Astrocyte of the cerebellum (primary cell): Measurements from ENCODE around the gene BCL3.

Experiments
- DNase-seq: peaks from one replicate; pipeline ENCODE4 v3.0.0-alpha.2; 2011; ENCODE audit warnings: low read depth
- H3K4me3 ChIP-seq: 2 replicates; pipeline ENCODE4 v1.5.1; 2011; ENCODE audit warnings: mild to moderate bottlenecking, low read depth, low read length, moderate library complexity
- in situ Hi-C: cut with HindIII; loops from 2 replicates; pipeline ENCODE4 v1.10.0; 2017; ENCODE audit warnings: low sequenced_read_pairs
- TF ChIP-seq, protein P1 (sequence below): IDR thresholded peaks from 2 replicates; pipeline ENCODE4 v1.5.1; 2012; ENCODE audit warnings: low read length, low read depth, moderate library complexity, mild to moderate bottlenecking; ENCODE audit errors: missing control alignments

BCL3 gene

DNA sequence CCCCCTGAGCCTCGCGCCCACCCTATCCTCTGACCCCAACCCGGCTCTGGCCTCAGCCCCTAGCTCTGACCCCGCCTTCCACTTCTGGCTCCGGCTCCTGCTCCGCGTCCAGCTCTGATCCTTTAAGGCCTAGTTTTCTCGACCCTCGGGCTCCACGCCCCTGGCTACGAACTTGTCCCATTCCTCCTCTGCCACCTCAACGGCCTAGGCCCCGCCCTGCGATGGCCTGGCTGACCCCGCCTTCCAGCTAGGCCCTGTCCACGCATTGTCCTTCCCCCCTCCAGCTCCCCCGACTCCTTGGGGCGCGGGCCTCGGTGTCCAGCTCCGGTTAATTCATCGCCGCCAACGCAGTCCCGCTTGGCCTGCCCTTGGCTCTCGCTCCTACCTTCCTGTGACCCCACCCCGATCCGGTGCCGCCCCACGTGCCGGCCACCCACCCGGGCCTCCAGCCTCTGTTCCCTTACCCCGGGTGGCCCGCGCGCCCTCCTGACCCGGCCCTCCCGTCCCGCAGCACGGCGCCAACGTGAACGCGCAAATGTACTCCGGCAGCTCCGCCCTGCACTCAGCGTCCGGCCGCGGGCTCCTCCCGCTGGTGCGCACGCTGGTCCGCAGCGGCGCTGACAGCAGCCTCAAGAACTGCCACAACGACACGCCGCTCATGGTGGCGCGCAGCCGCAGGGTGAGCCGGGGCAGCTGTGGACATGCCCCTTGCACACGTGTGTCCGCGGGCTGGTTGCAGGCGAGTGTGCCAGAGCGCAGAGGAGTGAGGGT is 9.4 kb downstream of the BCL3 start:
- peak overlapping the region; percentile 41 for H3K4me3 ChIP-seq
- in situ Hi-C loops = no loop called here
- no peak for DNase-seq
- TF ChIP-seq, protein P1, sequence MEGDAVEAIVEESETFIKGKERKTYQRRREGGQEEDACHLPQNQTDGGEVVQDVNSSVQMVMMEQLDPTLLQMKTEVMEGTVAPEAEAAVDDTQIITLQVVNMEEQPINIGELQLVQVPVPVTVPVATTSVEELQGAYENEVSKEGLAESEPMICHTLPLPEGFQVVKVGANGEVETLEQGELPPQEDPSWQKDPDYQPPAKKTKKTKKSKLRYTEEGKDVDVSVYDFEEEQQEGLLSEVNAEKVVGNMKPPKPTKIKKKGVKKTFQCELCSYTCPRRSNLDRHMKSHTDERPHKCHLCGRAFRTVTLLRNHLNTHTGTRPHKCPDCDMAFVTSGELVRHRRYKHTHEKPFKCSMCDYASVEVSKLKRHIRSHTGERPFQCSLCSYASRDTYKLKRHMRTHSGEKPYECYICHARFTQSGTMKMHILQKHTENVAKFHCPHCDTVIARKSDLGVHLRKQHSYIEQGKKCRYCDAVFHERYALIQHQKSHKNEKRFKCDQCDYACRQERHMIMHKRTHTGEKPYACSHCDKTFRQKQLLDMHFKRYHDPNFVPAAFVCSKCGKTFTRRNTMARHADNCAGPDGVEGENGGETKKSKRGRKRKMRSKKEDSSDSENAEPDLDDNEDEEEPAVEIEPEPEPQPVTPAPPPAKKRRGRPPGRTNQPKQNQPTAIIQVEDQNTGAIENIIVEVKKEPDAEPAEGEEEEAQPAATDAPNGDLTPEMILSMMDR = no peak

DNA sequence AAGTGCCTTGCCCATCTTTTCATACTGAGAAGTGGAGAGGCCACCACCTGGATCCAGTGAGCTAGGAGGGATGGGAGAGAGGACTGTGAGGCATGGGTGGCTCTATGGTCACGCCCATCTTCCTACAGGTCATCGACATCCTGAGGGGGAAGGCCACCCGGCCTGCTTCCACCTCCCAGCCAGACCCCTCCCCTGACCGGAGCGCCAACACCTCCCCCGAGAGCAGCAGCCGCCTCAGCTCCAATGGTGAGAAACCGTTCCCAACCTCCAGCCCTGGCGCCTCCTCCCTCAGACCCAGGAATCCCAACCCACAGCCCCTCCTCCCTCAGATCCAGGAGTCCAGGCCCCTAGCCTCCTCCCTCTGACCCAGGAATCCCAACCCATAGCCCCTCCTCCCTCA is 10.1 kb downstream of the BCL3 start:
- DNase-seq = no peak
- in situ Hi-C loops = no loop called here
- TF ChIP-seq, protein P1 = no peak
- peak overlapping the region; percentile 41 for H3K4me3 ChIP-seq

GRCh38 chr19:44759083-44759804 is 10.7 kb downstream of the BCL3 start:
- no peak overlapping the region for H3K4me3 ChIP-seq
- in situ Hi-C loops = no loop called here
- TF ChIP-seq, protein P1 = no peak
- no peak for DNase-seq

DNA sequence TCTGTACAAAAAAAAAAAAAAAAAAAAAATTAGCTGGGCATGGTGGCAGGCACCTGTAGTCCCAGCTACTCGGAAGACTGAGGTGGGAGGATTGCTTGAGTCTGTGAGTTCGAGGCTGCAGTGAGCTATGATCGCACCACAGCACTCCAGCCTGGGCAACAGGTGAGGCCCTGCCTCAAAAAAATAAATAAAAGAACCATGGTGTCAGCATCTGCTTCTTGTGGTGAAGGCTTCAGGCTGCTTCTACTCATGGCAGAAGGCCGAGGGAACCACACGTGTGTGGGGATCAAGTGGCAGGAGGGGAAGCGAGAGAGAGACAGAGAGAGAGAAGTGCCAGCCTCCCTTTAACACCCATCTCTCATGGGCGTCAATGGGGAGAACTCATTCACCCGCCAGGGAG is 13.5 kb downstream of the BCL3 start:
- H3K4me3 ChIP-seq = no peak overlapping the region
- in situ Hi-C loops = no loop called here
- no peak for DNase-seq
- TF ChIP-seq, protein P1 = no peak

GRCh38 chr19:44765033-44765948 is 16.8 kb downstream of the BCL3 start:
- in situ Hi-C loops = no loop called here
- TF ChIP-seq, protein P1 = no peak
- H3K4me3 ChIP-seq = no peak overlapping the region
- no peak for DNase-seq

DNA sequence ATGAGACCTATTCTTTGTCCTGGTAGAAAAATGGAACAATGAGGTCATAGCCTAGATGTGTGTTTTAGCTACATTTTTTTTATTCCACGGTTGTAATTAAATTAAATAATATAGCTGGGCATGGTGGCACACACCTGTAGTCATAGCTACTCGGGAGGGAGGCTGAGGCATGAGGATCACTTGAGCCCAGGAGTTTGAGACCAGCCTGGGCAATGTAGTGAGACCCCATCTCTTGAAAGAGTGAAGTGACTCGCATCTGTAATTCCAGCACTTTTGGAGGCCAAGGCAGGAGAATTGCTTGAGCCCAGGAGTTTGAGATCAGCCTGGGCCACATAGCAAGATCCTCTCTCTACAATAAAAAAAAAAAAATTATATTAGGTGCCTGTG is 17.4 kb downstream of the BCL3 start:
- H3K4me3 ChIP-seq = no peak overlapping the region
- in situ Hi-C loops = no loop called here
- no peak for DNase-seq
- TF ChIP-seq, protein P1 = no peak
